ENCODE measurements around the gene HDAC1.
A peak's percentile ranks its signal among the peaks of the same experiment; 100 is the strongest.
"Not testable (repeated sequence)": the region's sequence is repeated elsewhere in the genome, so short reads cannot be mapped to it uniquely, and the experiment has no call there.

The HDAC1 gene
- 72.3 to 110 reads per million in 2 donors for total RNA-seq

GRCh38 chr1:32291708-32292538, at the start of gene HDAC1:
TSS of gene HDAC1 (plus strand) at chr1:32292083. CDS start at chr1:32292170, 87 bp downstream.
- peak; percentile 94 to 99 (median 97) for DNase-seq

- no peak for DNase-seq
Measured at GRCh38 chr1:32242341-32242851, 49.5 kb upstream of the HDAC1 start.

- no peak for DNase-seq
Measured at GRCh38 chr1:32246888-32247273, 45.0 kb upstream of the HDAC1 start, which contains the start of gene FAM167B. TSS of gene FAM167B (plus strand) at chr1:32247222. CDS start at chr1:32247422, 200 bp downstream.

GRCh38 chr1:32247452-32247851, 44.4 kb upstream of the HDAC1 start:
- no peak for DNase-seq

GRCh38 chr1:32247983-32248889, 43.6 kb upstream of the HDAC1 start:
- DNase-seq: peak; percentile 53 to 81 (median 69)

GRCh38 chr1:32249831-32250525, 41.9 kb upstream of the HDAC1 start:
- DNase-seq: peak; percentile 38 to 97 (median 75)

GRCh38 chr1:32250893-32251716, 40.8 kb upstream of the HDAC1 start, which contains the start of gene LCK:
TSS of gene LCK (plus strand) at chr1:32251265. CDS start at chr1:32274330, 23,065 bp downstream.
- DNase-seq: peak in 4 of 5 experiments; percentile 50 to 90 (median 56)

GRCh38 chr1:32255072-32256071, 36.5 kb upstream of the HDAC1 start:
- DNase-seq: peak in 2 of 5 experiments; percentile 27 to 86

GRCh38 chr1:32256473-32257226, 35.2 kb upstream of the HDAC1 start:
- DNase-seq: peak in 2 of 5 experiments; percentile 13 to 81

- DNase-seq: no peak
Measured at GRCh38 chr1:32257227-32257508, 34.7 kb upstream of the HDAC1 start.

GRCh38 chr1:32263236-32263593, 28.7 kb upstream of the HDAC1 start:
- DNase-seq: not testable (repeated sequence)

- DNase-seq: peak in 2 of 5 experiments; percentile 40 to 84
Measured at GRCh38 chr1:32263744-32264143, 28.1 kb upstream of the HDAC1 start.

- no peak for DNase-seq
Measured at GRCh38 chr1:32265846-32266245, 26.0 kb upstream of the HDAC1 start.

GRCh38 chr1:32266921-32267591, 24.8 kb upstream of the HDAC1 start:
- peak in 1 of 5 experiments; percentile 88 for DNase-seq

GRCh38 chr1:32269744-32270143, 22.1 kb upstream of the HDAC1 start:
- no peak for DNase-seq

GRCh38 chr1:32272557-32273390, 19.1 kb upstream of the HDAC1 start:
- peak in 1 of 5 experiments; percentile 59 for DNase-seq

GRCh38 chr1:32273391-32274208, 18.3 kb upstream of the HDAC1 start:
- peak; percentile 35 to 88 (median 75) for DNase-seq

Measured in T-helper 2 cell (primary cell).